Dendritic cell treated with granulocyte-macrophage colony-stimulating factor and Interleukin-4, amounts not matched to agents 40 ng/mL and 50 ng/mL, for 4 days (primary cell): ENCODE results near the gene SLC43A1.

ENCODE experiments used
- H3K27ac Mint-ChIP-seq: one replicate; pipeline ENCODE4 v1.8.0; 2022; ENCODE audit warnings: mild to moderate bottlenecking, mixed read lengths
- H3K27me3 Mint-ChIP-seq: one replicate; pipeline ENCODE4 v1.8.0; 2022; ENCODE audit warnings: mild to moderate bottlenecking, mixed read lengths
- H3K36me3 Mint-ChIP-seq: one replicate; pipeline ENCODE4 v1.8.0; 2022; ENCODE audit warnings: low read depth, mixed read lengths
- H3K4me1 Mint-ChIP-seq: one replicate; pipeline ENCODE4 v1.8.0; 2022; ENCODE audit warnings: low read depth, mixed read lengths
- H3K4me3 Mint-ChIP-seq: one replicate; pipeline ENCODE4 v1.8.0; 2022; ENCODE audit warnings: mild to moderate bottlenecking, moderate library complexity, mixed read lengths
- H3K9me3 Mint-ChIP-seq: one replicate; pipeline ENCODE4 v1.8.0; 2022; ENCODE audit warnings: mixed read lengths
- intact Hi-C: fragments of 100-400 bp; cut with micrococcal nuclease; formaldehyde crosslinking; loops from one replicate; pipeline ENCODE4 v1.15.0; 2022

Gene SLC43A1

GRCh38 chr11:57475671-57476046 is 39.8 kb downstream of the SLC43A1 start:
- Mint-ChIP-seq H3K4me3 (peak overlapping the region; percentile 81), H3K9me3 (no peaks in the 10 kb centered on the region), H3K36me3 (no peaks in the 10 kb centered on the region), H3K27ac (no peak overlapping the region), H3K27me3 (peaks cover 30% of the 10 kb centered on the region), H3K4me1 (peaks cover 44% of the 10 kb centered on the region)
- intact Hi-C loops: no loop called here

GRCh38 chr11:57475191-57475590 is 40.3 kb downstream of the SLC43A1 start:
- Mint-ChIP-seq H3K36me3 (no peaks in the 10 kb centered on the region), H3K4me1 (peaks cover 42% of the 10 kb centered on the region), H3K4me3 (no peak overlapping the region), H3K27ac (no peak overlapping the region), H3K27me3 (peaks cover 27% of the 10 kb centered on the region), H3K9me3 (no peaks in the 10 kb centered on the region)
- intact Hi-C loops: no loop called here

GRCh38 chr11:57474803-57475115 is 40.7 kb downstream of the SLC43A1 start:
- Mint-ChIP-seq H3K36me3 (no peaks in the 10 kb centered on the region), H3K9me3 (no peaks in the 10 kb centered on the region), H3K4me3 (no peak overlapping the region)

GRCh38 chr11:57474017-57474802 is 41.3 kb downstream of the SLC43A1 start:
- no peaks in the 10 kb centered on the region for H3K9me3 Mint-ChIP-seq

More at GRCh38 chr11:57474803-57475115, 40.7 kb downstream of the SLC43A1 start:
- intact Hi-C loops: no loop called here
- H3K27me3 Mint-ChIP-seq: peaks cover 25% of the 10 kb centered on the region
- no peak overlapping the region for H3K27ac Mint-ChIP-seq
- H3K4me1 Mint-ChIP-seq: peaks cover 39% of the 10 kb centered on the region

GRCh38 chr11:57473285-57473841 is 42.1 kb downstream of the SLC43A1 start:
- intact Hi-C loops: no loop called here
- Mint-ChIP-seq H3K4me3 (no peak overlapping the region), H3K4me1 (peaks cover 39% of the 10 kb centered on the region), H3K27ac (no peak overlapping the region), H3K9me3 (no peaks in the 10 kb centered on the region), H3K27me3 (peaks cover 24% of the 10 kb centered on the region), H3K36me3 (no peaks in the 10 kb centered on the region)

More at GRCh38 chr11:57474017-57474802, 41.3 kb downstream of the SLC43A1 start:
- Mint-ChIP-seq H3K4me3 (no peak overlapping the region), H3K27ac (peak overlapping the region; percentile 42), H3K4me1 (peaks cover 39% of the 10 kb centered on the region), H3K36me3 (no peaks in the 10 kb centered on the region), H3K27me3 (peaks cover 24% of the 10 kb centered on the region)
- intact Hi-C loops: no loop called here

GRCh38 chr11:57471496-57471895 is 44.0 kb downstream of the SLC43A1 start:
- intact Hi-C loops: no loop called here
- no peaks in the 10 kb centered on the region for H3K36me3 Mint-ChIP-seq
- H3K27ac Mint-ChIP-seq: no peak overlapping the region
- H3K4me1 Mint-ChIP-seq: peaks cover 31% of the 10 kb centered on the region
- H3K4me3 Mint-ChIP-seq: no peak overlapping the region
- no peaks in the 10 kb centered on the region for H3K9me3 Mint-ChIP-seq
- peaks cover 8% of the 10 kb centered on the region for H3K27me3 Mint-ChIP-seq

- Mint-ChIP-seq H3K36me3 (no peaks in the 10 kb centered on the region), H3K4me1 (peaks cover 23% of the 10 kb centered on the region), H3K27me3 (no peaks in the 10 kb centered on the region), H3K4me3 (no peak overlapping the region), H3K9me3 (no peaks in the 10 kb centered on the region), H3K27ac (no peak overlapping the region)
- intact Hi-C loops: no loop called here
Observed at GRCh38 chr11:57469268-57469667, 46.2 kb downstream of the SLC43A1 start.

- intact Hi-C loops: no loop called here
- Mint-ChIP-seq H3K4me3 (no peak overlapping the region), H3K36me3 (no peaks in the 10 kb centered on the region), H3K4me1 (peaks cover 19% of the 10 kb centered on the region), H3K27ac (no peak overlapping the region), H3K9me3 (no peaks in the 10 kb centered on the region), H3K27me3 (peaks cover 3% of the 10 kb centered on the region)
Observed at GRCh38 chr11:57468276-57468675, 47.2 kb downstream of the SLC43A1 start.

GRCh38 chr11:57467508-57468157 is 47.9 kb downstream of the SLC43A1 start:
- Mint-ChIP-seq H3K27ac (no peak overlapping the region), H3K27me3 (peaks cover 8% of the 10 kb centered on the region), H3K4me1 (peaks cover 15% of the 10 kb centered on the region), H3K36me3 (no peaks in the 10 kb centered on the region), H3K4me3 (no peak overlapping the region), H3K9me3 (no peaks in the 10 kb centered on the region)
- intact Hi-C loops: no loop called here

- Mint-ChIP-seq H3K27me3 (peaks cover 17% of the 10 kb centered on the region), H3K9me3 (no peaks in the 10 kb centered on the region), H3K4me1 (peaks cover 15% of the 10 kb centered on the region), H3K27ac (no peak overlapping the region), H3K36me3 (no peaks in the 10 kb centered on the region), H3K4me3 (no peak overlapping the region)
- intact Hi-C loops: no loop called here
Observed at GRCh38 chr11:57466680-57467079, 48.8 kb downstream of the SLC43A1 start.

GRCh38 chr11:57464539-57465181 is 50.8 kb downstream of the SLC43A1 start:
- Mint-ChIP-seq H3K4me3 (no peak overlapping the region), H3K36me3 (no peaks in the 10 kb centered on the region), H3K4me1 (peaks cover 20% of the 10 kb centered on the region), H3K27me3 (peaks cover 34% of the 10 kb centered on the region), H3K27ac (no peak overlapping the region), H3K9me3 (no peaks in the 10 kb centered on the region)
- intact Hi-C loops: no loop called here

- no peak overlapping the region for H3K4me3 Mint-ChIP-seq
- no peaks in the 10 kb centered on the region for H3K9me3 Mint-ChIP-seq
- H3K36me3 Mint-ChIP-seq: no peaks in the 10 kb centered on the region
- intact Hi-C loops: no loop called here
- H3K4me1 Mint-ChIP-seq: peaks cover 26% of the 10 kb centered on the region
- peaks cover 40% of the 10 kb centered on the region for H3K27me3 Mint-ChIP-seq
- no peak overlapping the region for H3K27ac Mint-ChIP-seq
Observed at GRCh38 chr11:57463671-57464538, 51.6 kb downstream of the SLC43A1 start.

- Mint-ChIP-seq H3K36me3 (no peaks in the 10 kb centered on the region), H3K9me3 (no peaks in the 10 kb centered on the region), H3K4me1 (peaks cover 37% of the 10 kb centered on the region), H3K27ac (no peak overlapping the region), H3K4me3 (no peak overlapping the region), H3K27me3 (peaks cover 51% of the 10 kb centered on the region)
- intact Hi-C loops: no loop called here
Observed at GRCh38 chr11:57462597-57462996, 52.9 kb downstream of the SLC43A1 start.
